Activated B cell treated with CpG ODN at 0.5 μM for 24 hours (primary cell): ENCODE data around the gene TMA7B. TPM values are rescaled to one million over a fixed set of nuclear protein-coding genes. Genes with fewer than 3 reads are reported as not detected.
A peak's percentile ranks its signal among the peaks of the same experiment; 100 is the strongest.

Experiments used
- ATAC-seq: fragments of 200-7000 bp; cut with Tn5 transposase; one replicate; pipeline ENCODE4 v1.10.0; 2021; ENCODE audit warnings: low read depth, mild to moderate bottlenecking, moderate library complexity
- CTCF ChIA-PET: fragments of 350-600 bp; sonication (Branson Sonifier 250); formaldehyde crosslinking; loops from one replicate; lab custom pipeline; 2021; ENCODE audit warnings: antibody characterized with exemption; lab: Charles Lee
- POLR2A ChIA-PET: fragments of 350-600 bp; sonication (Branson Sonifier 250); formaldehyde crosslinking; loops from one replicate; lab custom pipeline; 2021; ENCODE audit warnings: antibody characterized with exemption; lab: Charles Lee
- DNase-seq: peaks from one replicate; pipeline ENCODE4 v3.0.0; 2022
- H3K27ac Mint-ChIP-seq: one replicate; pipeline ENCODE4 v1.8.0; 2020; ENCODE audit warnings: mixed read lengths
- H3K27me3 Mint-ChIP-seq: one replicate; pipeline ENCODE4 v1.8.0; 2021; ENCODE audit warnings: mixed read lengths
- H3K36me3 Mint-ChIP-seq: one replicate; pipeline ENCODE4 v1.8.0; 2021; ENCODE audit warnings: low read depth, mixed read lengths
- H3K4me1 Mint-ChIP-seq: one replicate; pipeline ENCODE4 v1.8.0; 2021; ENCODE audit warnings: mixed read lengths
- H3K4me3 Mint-ChIP-seq: one replicate; pipeline ENCODE4 v1.8.0; 2020; ENCODE audit warnings: mild to moderate bottlenecking, mixed read lengths
- H3K9me3 Mint-ChIP-seq: one replicate; pipeline ENCODE4 v1.8.0; 2020; ENCODE audit warnings: mixed read lengths
- intact Hi-C: fragments of 100-400 bp; cut with micrococcal nuclease; formaldehyde crosslinking; loops from one replicate; pipeline ENCODE4 v1.15.1; 2024
- total RNA-seq: library from RNA; stranded (reverse); gene quantifications from 2 replicates; pipeline ENCODE4 v1.2.3, GENCODE V29; 2022
- TF ChIP-seq, protein P1 (sequence below): fragments of 200-600 bp; IDR thresholded peaks from one replicate; pipeline ENCODE4 v1.8.0; 2022; ENCODE audit warnings: antibody characterized with exemption, mild to moderate bottlenecking

The TMA7B gene
- total RNA-seq, 1 donor from 2014 or later = 0.58 TPM

DNA sequence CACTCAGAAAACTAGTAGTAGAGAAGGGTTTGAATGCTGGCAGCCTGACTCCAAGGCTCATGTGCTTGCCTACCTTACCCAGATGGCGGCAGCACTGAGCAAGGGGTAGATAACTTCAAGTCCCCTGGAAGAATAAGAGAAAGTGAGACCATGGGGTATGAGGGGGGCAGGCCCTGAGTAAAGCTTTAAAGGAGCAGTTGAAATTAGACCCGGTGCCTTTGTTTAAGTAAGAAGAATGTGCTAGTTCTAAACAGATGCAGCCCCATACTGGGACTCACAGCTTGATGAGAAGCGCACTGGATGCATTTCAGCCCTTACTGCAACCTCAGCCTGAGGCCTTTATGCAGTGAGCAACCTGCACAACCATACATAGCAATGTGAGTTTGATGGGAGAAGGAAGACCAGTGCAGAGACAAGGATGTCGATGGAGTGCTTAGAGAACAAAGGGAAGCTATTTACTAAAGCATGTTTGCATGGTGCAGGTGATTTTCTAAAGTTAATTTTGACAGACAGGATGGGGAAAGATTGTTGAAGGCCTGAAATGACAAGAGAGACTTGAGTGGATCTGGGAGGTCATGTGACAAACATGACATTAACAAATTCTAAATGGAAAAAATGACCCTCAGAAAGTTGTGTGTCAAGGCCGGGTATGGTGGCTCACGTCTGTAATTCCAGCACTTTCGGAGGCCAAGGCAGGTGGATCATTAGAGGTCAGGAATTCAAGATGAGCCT, 27.1 kb upstream of the TMA7B start:
- Mint-ChIP-seq H3K4me1 (peaks cover 52% of the 10 kb centered on the region), H3K27ac (peak overlapping the region; percentile 76), H3K4me3 (no peak overlapping the region), H3K9me3 (no peaks in the 10 kb centered on the region), H3K27me3 (no peaks in the 10 kb centered on the region), H3K36me3 (peaks cover under 1% of the 10 kb centered on the region)
- ChIA-PET CTCF (interaction anchor here (0.7 to 2.0 kb wide), 4 partner anchors 14 to 107 kb away, joined by 3 to 6 read pairs (median 3); no protein-coding TSS in a partner anchor), POLR2A (interaction anchor here (0.6 to 1.1 kb wide), 5 partner anchors 12 to 752 kb away, joined by 3 to 5 read pairs (median 3); no protein-coding TSS in a partner anchor)
- intact Hi-C loops = no loop called here
- TF ChIP-seq, protein P1, sequence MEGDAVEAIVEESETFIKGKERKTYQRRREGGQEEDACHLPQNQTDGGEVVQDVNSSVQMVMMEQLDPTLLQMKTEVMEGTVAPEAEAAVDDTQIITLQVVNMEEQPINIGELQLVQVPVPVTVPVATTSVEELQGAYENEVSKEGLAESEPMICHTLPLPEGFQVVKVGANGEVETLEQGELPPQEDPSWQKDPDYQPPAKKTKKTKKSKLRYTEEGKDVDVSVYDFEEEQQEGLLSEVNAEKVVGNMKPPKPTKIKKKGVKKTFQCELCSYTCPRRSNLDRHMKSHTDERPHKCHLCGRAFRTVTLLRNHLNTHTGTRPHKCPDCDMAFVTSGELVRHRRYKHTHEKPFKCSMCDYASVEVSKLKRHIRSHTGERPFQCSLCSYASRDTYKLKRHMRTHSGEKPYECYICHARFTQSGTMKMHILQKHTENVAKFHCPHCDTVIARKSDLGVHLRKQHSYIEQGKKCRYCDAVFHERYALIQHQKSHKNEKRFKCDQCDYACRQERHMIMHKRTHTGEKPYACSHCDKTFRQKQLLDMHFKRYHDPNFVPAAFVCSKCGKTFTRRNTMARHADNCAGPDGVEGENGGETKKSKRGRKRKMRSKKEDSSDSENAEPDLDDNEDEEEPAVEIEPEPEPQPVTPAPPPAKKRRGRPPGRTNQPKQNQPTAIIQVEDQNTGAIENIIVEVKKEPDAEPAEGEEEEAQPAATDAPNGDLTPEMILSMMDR = no peak
- DNase-seq (no peak), ATAC-seq (peak; percentile 21)

GRCh38 chr22:39933741-39934140, 26.5 kb upstream of the TMA7B start:
- peaks cover 55% of the 10 kb centered on the region for H3K4me1 Mint-ChIP-seq
- ATAC-seq (peak; percentile 81), DNase-seq (no peak)
- no peaks in the 10 kb centered on the region for H3K27me3 Mint-ChIP-seq
- H3K9me3 Mint-ChIP-seq = no peaks in the 10 kb centered on the region
- CTCF ChIA-PET = interaction anchor here (0.7 to 2.0 kb wide), 4 partner anchors 14 to 106 kb away, joined by 3 to 6 read pairs (median 3); no protein-coding TSS in a partner anchor
- no peaks in the 10 kb centered on the region for H3K36me3 Mint-ChIP-seq
- TF ChIP-seq, protein P1 = no peak
- peak overlapping the region; percentile 76 for H3K27ac Mint-ChIP-seq
- peak overlapping the region; percentile 35 for H3K4me3 Mint-ChIP-seq
- POLR2A ChIA-PET = interaction anchor here (0.8 to 1.1 kb wide), 3 partner anchors 11 to 35 kb away, joined by 3 to 5 read pairs (median 3); no protein-coding TSS in a partner anchor
- intact Hi-C loops = no loop called here

DNA sequence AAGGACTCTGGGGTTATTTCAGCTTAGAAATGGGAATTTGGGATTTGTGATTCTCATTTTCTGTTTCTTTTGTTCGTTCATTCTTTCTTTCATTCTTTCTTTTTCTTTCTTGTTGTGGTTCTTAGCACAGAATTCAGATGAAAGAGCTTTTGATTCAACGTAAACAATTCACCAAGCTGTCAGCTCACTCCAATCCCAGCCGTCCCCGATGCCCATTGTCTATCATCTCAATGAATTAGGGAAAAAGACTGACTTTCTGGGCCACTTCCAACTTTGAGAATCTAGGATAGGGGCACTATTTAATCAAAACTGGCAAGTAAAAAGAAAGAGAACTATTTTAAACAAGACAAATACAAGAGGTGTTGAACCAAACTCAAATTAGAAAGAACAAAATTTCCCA, 25.1 kb upstream of the TMA7B start:
- intact Hi-C loops = loop anchor here (5.0 kb wide), 1 partner anchor 33 kb away; the partner anchor contains the start of gene GRAP2
- Mint-ChIP-seq H3K36me3 (no peaks in the 10 kb centered on the region), H3K27ac (peak overlapping the region; percentile 75), H3K9me3 (no peaks in the 10 kb centered on the region), H3K4me3 (no peak overlapping the region), H3K27me3 (no peaks in the 10 kb centered on the region), H3K4me1 (peaks cover 60% of the 10 kb centered on the region)
- TF ChIP-seq, protein P1 = no peak
- DNase-seq (no peak), ATAC-seq (no peak)
- POLR2A ChIA-PET = interaction anchor here (1.2 kb wide), 1 partner anchor 9 kb away, joined by 3 read pairs; no protein-coding TSS in a partner anchor
- CTCF ChIA-PET = interaction anchor here (0.6 to 1.0 kb wide), 3 partner anchors 90 to 135 kb away, joined by 3 to 5 read pairs (median 3); no protein-coding TSS in a partner anchor

DNA sequence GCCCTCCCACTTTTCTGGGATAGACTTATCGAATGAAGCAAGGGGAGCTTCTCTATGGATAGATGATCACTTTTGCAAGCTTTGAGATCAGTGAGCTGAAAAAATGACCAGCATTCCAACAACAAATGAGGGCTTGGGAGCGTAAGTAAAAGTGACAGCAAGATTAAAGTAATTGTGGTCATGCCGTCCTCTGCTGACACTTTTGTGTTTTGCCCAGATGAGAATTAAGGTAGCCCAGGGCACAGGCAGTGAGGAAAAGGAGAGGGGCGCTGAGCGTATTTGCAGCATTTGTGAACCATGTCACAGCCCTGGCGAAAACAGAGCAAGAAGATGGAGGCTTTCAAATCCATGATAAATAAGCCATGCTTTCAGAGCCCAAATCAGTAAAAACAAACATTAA, 24.6 kb upstream of the TMA7B start:
- peak overlapping the region; percentile 57 for H3K4me3 Mint-ChIP-seq
- POLR2A ChIA-PET = no interaction called here
- DNase-seq (no peak), ATAC-seq (no peak)
- no peaks in the 10 kb centered on the region for H3K27me3 Mint-ChIP-seq
- no peaks in the 10 kb centered on the region for H3K9me3 Mint-ChIP-seq
- TF ChIP-seq, protein P1 = no peak
- H3K27ac Mint-ChIP-seq = peak overlapping the region; percentile 75
- peaks cover 65% of the 10 kb centered on the region for H3K4me1 Mint-ChIP-seq
- intact Hi-C loops = loop anchor here (5.0 kb wide), 1 partner anchor 33 kb away; the partner anchor contains the start of gene GRAP2
- H3K36me3 Mint-ChIP-seq = no peaks in the 10 kb centered on the region
- CTCF ChIA-PET = interaction anchor here (0.8 to 1.0 kb wide), 2 partner anchors 89 to 136 kb away, joined by 3 to 5 read pairs; no protein-coding TSS in a partner anchor
